ENCODE results near the gene SETD7.
A peak's percentile ranks its signal among the peaks of the same experiment; 100 is the strongest.
"Not testable (repeated sequence)": the region's sequence is repeated elsewhere in the genome, so short reads cannot be mapped to it uniquely, and the experiment has no call there.

SETD7 gene

DNA sequence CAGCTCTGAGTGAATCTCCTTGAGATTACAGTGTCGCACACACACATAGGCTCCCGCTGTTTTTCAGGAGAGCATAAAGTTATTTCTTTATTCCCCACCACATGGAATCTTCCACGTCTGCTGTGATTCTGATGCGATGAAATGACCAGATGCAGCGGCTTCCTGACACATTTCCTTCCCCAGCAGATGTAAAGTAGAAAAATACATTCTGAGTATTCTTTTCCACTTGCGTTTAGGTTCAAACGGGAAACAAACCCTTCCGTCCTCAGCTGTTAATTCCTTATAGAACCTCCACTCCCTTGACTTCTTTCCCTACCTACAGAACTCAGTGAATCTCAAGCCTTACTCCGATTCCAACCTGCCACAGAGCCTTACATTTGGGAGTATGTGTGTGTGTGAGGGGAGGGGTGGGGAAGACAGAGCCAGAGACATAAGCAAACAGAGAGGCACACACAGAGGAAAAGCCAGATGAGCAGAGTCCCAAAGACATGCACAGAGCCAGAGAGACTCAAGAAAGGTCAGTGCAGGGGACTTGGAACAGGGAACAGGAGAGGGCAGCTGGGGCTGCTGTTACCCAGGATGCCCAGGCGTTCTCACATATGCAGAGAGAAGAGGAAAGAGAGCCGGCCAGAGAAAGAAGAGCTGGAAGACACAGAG is 47.3 kb downstream of the SETD7 start:
- no peak for DNase-seq

DNA sequence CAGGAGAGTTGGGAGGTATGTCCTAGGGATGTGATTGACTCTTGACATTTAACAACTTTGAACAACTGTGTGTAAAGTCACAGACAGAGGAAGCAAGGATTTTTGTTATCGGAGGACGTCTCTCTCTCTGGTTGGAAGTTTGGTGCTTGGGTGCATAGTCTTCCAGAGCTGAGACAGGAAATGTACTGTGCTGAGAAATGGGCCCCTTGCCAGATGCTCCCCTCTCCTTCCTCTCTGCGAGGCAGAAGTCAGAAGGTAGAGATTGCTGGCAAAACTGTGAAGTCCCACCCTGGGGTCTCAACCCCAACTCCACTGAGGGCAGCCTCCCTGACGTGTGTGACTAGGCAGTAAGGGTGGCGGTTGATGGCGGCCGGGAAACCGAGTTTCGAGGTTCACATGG is 49.2 kb downstream of the SETD7 start:
- no peak for DNase-seq

DNA sequence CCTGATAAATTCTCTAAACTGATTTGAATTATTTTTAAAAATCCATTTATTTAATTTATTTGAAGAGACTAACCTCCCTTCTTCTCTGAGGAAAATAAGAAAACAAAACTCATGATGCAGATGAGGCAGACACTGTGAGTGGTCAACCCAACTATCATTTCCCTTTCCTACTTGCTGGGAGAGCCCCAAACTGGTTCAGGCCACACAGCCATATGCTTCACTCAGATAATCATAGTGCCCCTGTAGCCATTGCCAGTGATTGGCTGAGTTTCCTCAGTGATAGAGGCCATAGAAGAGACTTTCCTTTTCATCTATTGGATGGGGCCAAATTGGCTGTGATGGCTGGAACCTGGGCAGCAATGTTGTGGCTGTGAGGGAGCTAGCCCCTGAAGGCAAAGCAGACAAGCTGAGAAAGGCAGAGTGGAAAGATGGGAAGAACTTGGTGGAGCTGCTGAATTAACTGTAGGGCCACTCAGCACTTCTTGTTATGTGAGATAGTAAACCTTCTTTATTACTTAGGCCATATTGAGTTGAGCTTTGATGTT is 52.3 kb downstream of the SETD7 start:
- no peak for DNase-seq

DNA sequence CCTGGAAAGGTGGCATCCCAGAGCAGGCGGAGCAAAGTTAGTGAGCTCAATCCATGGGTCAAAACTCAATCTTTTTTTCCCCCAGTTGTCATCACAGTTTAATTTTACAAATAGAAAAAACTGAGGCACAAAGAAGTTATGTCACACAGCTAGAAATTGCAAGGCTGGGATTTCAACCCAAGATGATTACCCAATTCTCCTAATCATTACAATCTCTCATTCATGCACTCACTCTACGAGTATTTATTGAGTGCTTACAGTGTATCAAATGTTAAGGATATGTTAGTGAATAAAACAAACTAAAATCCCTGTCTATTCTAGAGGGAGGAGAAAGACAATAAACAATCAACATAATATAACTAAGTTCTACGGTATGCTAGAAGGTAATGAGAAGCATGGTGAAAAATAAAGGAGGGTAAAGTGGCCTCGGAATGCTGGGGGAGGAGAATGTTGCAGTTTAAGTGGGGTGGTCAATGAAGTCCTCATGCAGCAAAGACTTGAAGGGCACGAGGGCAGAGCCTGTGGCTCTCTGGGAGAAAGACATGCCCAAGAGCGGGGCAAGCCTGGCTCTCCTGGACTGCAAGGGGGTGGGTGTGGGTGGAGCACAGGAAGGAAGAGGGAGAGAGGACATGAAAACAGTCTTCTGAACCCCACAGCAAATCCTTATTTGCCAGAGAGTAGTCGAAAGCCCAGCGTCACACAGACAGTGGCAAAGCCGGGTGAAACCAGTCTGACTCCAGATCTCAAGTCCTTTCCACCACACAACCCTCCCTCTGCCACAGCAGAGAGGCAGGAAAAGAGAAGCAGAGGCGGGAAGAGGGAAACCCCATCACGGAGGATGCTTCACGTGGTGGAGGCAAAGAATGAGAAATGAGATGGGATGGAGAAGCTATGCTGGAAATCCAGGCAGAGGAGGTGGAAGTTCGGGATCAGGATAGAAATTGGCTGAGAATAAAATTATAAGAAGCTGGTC is 53.8 kb downstream of the SETD7 start:
- no peak for DNase-seq

DNA sequence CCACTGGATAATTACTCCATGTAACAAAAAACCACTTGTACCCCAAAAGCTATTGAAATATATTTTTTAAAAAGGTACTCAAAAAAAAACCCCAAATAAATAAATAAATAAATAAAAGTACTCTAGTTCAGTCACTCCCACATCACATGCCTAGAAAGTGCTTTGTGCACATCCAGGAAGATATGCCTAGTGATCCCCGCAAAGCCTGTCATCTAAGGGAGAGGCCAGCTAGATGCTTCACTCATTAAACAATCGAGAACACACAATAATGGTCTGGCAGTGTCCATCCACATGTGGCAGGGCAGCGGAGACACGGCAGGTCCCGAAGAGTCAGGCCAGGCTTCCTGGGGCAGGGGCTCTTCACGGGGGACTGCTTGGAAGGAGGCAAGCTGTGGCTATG is 54.5 kb downstream of the SETD7 start:
- DNase-seq = no peak

DNA sequence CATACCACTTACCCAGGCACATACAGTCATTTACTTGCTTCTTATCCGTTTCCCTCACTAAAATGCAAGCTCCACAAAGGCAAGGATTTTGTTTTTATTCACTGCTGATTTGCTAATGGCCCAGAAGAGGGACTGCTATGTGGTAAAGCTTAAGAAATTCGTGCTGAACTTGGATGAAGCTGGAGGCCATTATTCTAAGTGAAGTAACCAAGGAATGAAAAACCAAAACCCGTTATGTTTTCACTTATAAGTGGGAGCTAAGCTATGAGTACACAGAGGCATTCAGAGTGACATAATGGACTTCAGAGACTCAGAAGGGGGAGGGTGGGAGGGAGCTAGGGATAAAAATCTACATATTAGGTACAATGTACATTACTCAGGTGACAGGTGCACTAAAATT is 54.9 kb downstream of the SETD7 start:
- no peak for DNase-seq

DNA sequence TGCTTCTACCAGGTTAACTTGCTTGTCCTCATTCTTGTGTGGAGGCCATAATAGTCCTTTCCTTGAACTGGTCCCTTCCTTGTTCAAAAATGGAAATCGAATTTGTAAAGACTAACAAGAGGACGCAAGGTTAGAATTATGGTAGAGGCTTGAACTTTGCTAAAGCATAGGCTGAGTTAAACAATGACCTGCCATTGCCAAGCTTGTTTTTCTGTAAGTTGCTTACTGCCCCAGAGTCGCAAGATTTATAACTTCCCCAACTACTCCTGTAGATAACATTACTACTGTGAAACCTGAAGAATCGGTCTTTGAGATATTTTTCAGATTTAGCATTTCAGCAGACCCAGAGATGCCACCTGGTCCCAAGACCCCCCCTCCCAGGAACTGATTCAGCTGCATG is 56.8 kb downstream of the SETD7 start:
- no peak for DNase-seq

DNA sequence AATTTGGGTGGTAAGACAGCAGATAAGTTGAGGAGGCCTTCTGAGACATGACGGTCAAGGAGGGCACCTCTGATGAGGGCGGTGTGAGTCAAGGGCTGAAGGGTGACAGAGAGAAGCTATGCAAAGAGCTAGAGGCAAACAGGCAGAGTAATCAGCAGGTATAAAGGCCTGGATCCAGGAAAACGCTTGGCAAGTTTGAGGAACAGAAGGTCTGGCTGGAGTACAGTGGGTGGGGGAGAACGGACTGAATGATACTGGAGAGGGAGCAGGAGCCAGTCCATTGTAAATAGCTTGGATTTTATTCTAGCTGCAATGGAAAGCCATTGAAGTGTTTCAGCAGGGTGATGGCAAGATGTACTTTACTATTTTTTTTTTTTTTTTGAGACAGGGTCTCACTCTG is 62.8 kb downstream of the SETD7 start:
- no peak for DNase-seq

DNA sequence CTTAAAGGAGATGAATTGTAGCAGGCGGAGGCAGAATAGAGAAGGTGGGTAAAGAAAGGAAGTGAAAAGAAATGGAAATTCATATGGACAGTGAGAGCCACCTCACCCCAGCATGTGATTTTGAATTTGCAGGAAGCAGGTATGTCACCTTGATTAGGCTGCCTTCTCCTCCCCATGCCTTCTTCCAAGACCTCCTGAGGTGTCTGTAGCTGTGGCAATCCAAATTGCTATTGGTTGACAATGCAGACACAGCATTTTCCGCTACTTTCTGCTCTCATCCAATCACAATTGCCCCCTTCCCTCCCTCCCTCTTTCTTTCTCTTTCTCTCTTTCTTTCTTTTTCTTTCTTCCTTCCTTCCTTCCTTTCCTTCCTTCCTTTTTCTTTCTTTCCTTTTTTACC is 63.6 kb downstream of the SETD7 start:
- DNase-seq = no peak

DNA sequence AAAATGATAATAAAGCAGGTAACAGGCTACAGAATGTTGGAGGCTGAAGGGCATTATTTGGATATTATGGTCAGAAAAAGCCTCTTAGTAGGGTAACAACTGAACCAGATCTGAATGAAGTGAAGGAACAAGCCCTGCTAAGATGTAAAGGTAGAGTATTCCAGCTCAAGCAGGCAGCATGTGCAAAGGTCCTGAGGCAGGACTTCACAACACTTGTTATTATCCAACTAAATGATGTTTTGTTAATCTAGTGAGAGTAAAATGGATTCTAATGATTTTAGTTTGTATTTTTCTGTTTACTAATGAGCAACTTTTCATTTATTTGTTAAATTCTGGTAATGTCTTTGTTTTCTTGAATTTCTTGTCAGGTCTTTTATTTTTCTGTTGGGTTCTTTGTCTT is 66.4 kb downstream of the SETD7 start:
- DNase-seq = no peak

DNA sequence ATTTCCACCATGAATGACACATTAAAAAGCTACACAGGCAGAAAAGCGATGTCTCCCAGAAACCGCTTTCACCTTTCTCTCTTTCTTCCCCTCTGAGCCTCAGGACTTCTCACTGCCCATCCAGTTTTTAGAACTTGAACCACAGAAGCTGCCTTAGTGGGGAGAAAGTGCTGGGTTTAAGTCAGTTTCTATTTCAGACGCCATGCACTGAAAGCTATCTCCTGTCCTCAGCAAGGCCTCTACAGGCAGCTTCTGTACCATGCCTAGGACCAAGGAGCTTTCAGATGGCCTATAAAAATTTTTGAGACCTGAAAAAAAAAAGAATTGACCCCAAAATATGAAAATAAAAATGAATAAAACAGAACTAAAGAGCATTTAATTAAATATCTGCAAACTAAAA is 67.6 kb downstream of the SETD7 start:
- DNase-seq = no peak

DNA sequence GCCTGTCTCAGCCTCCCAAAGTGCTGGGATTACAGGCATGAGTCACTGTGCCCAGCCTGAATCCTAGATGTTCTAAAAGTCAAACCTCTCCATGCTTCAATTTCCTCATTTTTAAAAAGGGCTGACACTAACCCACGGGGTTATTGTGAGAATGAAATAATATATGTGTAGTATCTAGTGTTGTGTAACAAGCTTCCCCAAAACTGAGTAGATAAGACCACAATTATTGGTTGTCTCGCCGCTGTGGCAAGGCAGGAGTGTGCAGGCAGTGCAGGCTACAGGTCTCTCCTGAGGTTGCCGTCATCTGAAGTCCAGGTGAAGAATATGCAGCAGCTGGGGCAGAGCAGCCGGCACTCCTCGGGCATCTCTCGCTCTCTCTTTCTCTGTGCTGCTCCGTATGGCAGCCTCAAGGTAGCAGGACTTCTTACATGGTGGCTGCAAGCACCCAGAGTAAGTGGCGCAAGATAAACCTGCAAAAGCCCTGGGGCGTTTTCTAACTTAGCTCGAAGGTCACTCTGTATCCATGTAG is 71.2 kb downstream of the SETD7 start:
- no peak for DNase-seq

DNA sequence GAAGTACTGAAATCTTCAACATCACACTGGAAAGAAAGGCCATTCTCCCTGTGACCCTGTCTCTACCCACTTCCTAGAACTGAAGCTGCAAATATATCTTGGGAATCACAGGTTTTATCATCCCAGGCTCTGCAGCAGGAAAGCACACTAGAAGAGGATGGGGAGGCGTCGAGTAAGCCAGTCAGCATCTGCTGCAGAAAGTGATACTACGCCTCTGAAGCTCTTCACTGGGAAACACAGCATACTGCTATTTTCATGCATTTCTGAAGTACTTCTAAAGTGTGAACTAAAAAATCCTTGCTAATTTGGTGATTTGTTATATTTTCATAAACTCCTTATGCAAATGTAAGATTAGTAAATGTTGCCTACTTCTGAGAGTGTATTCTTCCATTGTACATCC is 73.0 kb downstream of the SETD7 start:
- DNase-seq = no peak

DNA sequence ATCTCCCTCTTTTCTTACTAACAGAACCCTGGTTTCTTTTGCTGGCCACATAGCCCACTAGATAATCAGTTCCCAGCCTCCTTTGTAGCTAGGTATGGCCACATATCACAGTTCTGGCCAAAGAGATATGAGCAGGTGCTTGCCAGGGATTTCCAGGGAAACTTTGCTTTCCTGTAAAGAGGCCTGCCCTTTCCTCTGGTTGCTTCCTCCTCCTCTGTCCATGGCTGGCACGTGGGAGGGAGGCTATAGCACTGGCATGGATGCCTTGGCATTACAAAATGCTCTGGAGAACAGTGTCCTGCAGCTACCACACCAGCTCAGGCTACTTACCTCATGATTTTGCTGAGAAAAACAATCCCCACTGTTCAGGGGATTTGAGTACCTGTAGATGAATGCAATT is 74.6 kb downstream of the SETD7 start:
- no peak for DNase-seq

DNA sequence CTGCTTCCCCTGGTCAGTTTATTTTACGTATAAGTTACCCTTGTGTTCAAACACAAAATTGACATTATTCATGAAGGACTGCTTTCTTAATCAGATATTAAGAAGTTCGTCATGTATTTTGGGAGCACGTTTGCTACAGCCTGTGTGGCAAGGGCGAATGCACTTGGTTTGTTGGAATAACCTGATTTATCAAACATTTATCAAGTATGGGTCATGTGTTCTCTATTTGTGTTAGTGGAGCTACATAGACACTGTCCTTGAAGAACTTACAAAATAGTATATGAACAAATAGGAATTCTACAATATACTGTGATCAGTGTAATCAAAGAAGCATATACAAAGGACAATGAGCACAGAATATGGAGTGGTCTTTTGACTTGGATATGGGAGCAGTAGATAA is 79.7 kb downstream of the SETD7 start:
- DNase-seq = no peak

DNA sequence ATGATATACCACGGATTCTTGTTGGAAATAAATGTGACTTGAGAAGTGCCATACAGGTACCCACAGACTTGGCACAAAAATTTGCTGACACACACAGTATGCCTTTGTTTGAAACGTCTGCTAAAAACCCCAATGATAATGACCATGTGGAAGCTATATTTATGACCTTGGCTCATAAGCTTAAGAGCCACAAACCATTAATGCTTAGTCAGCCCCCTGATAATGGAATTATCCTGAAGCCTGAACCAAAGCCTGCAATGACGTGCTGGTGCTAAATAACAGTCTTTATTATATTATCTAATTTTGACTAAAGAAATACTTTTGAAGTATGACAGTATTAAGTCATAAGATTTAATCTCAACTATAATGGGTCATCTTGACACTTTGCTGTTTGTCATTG is 83.2 kb downstream of the SETD7 start:
- no peak for DNase-seq

DNA sequence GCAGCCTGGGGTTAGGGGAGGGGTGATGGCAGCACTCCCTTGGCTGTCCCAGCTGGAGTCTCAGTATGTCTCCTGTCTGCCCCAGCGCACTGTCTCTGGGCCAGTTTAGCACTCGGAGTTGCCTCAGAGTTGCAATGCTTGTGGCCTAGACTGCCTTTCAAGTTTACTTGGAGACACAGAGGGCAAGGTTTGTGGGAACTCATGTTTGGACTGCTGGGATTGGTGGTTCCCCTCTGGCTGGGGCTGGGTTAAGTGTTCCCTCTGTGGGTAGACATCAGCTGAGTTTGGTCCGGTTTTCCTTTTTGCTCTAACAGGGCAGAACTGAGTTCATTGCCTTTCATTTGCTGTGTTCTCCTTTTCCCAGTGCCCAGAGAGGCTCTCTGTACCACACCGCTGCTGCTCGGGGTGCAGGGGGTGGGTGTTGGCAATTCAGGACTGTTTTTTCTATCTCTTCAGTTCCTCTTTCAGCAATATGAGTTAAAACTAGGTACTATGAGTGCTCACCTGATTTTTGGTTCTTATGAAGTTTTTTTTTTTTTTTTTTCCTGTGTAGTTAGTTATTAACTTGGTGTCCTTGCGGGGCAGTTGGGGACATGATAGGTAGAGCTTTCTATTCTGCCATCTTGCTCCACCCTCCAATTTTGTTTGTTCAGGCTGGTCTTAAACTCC is 84.9 kb downstream of the SETD7 start:
- no peak for DNase-seq

DNA sequence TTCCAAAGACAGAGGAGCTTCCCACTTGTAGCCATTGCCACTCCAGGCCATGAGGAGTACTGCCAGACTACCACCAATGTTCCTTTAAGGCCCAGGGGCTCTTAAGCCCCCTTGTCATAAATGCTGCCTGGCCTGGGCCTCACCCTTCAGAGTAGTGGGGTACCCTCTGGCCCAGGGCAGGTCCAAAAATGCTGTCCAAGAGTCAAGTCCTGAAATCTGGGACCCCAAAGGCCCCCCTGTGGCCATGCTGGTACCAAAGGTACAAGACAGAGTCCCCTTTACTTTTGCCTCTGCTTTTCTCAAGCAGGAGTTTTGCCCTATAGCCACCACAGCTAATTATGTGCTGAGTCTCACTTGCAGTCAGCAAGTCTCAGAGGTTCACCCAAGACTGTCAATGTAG is 85.7 kb downstream of the SETD7 start:
- DNase-seq = no peak

DNA sequence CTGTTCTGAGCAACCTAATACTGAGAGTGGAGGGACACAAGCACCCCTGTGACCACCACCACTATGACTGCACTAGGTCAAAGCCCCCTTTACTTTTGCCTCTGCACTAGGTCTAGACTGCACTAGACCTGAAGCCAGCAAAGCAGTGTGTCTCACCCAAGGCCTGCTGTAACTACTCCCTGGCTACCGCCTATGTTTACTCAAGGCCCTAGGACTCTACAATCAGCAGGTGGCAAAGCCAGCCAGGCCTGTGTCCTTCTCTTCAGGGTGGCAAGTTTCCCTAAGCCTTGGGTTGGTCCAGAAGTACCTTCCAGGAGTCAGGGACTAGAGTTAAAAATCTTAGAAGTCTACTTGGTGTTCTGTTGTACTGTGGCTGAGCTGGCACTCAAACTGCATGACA is 86.2 kb downstream of the SETD7 start:
- DNase-seq = no peak

DNA sequence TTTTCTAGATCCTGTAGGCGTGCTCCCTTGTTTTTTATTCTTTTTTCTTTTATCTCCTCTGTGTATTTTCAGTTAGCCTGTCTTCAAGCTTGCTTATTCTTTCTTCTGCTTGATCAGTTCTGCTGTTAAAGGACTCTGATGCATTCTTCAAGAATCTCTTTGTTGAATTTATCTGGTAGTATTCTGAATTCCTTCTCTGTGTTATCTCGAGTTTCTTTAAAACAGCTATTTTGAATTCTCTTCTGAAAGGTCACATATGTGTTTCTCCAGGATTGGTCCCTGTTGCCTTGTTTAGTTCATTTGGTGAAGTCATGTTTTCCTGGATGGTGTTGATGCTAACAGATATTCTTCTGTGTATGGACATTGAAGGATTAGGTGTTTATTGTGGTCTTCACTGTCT is 86.8 kb downstream of the SETD7 start:
- DNase-seq = no peak

DNA sequence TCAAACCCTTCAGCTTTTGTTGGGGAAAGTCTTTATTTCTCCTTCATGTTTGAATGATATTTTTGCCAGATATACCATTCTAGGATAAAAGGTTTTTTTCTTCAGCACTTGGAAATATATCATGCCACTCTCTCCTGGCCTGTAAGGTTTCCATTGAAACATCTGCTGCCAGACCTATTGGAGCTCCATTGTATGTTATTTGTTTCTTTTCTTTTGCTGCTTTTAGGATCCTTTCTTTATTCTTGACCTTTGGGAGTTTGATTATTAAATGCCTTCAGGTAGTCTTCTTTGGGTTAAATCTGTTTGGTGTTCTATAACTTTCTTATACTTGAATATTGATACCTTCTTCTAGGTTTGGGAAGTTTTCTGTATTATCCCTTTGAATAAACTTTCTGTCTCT is 87.3 kb downstream of the SETD7 start:
- not testable (repeated sequence) for DNase-seq

DNA sequence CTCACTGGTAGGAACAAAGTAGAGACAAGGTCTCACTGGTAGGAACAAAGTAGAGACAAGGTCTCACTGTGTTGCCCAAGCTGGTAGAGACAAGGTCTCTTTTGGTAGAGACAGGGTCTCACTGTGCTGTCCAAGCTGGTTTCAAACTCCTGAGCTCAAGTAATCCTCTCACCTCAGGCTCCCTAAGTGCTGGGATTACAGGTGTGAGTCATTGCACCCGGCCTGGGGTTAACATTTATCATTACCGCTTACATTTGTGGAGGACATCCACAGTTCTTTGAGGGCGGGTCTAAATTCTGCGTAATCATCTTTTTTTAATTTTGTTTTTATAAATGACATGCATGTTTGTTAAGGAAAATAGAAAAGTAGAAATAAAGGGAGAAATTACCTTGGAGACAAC is 90.1 kb downstream of the SETD7 start:
- DNase-seq = peak; percentile 0

DNA sequence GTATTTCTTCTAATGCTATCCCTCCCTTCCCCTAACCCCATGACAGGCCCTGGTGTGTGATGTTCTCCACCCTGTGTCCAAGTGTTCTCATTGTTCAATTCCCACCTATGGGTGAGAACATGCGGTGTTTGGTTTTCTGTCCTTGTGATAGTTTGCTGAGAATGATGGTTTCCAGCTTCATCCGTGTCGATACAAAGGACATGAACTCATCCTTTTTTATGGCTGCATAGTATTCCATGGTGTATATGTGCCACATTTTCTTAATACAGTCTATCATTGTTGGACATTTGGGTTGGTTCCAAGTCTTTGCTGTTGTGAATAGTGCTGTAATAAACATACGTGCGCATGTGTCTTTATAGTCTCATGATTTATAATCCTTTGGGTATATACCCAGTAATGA is 91.5 kb downstream of the SETD7 start:
- DNase-seq = not testable (repeated sequence)
